DND-41 (cell line): ENCODE results near the gene OSBPL9.
"Not testable (repeated sequence)": the region's sequence is repeated elsewhere in the genome, so short reads cannot be mapped to it uniquely, and the experiment has no call there.

Experiments
- EZH2 ChIP-seq: IDR thresholded peaks from 3 replicates; pipeline ENCODE4 v1.6.1; 2012; ENCODE audit warnings: borderline replicate concordance, low read depth, mild to moderate bottlenecking, moderate library complexity, low read length, inconsistent platforms; ENCODE audit not compliant: severe bottlenecking
- TF ChIP-seq, protein P1 (sequence below): IDR thresholded peaks from 2 replicates; pipeline ENCODE4 v1.5.1; 2012; ENCODE audit warnings: borderline replicate concordance, low read length, moderate library complexity, mild to moderate bottlenecking; ENCODE audit not compliant: poor library complexity, severe bottlenecking; ENCODE audit errors: extremely low read depth

DNA sequence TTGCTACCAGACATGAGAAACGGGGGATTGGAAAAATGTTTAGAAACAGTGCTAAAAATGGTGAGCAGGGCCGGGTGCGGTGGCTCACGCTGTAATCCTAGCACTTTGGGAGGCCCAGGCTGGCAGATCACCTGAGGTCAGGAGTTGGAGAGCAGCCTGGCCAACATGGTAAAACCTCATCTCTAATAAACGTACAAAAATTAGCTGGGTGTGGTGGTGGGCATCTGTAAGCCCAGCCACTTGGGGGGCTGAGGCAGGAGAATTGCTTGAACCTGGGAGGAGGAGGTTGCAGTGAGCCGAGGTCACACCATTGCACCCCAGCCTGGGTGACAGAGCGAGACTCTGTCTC lies 116.5 kb downstream of the OSBPL9 start:
- TF ChIP-seq, protein P1, sequence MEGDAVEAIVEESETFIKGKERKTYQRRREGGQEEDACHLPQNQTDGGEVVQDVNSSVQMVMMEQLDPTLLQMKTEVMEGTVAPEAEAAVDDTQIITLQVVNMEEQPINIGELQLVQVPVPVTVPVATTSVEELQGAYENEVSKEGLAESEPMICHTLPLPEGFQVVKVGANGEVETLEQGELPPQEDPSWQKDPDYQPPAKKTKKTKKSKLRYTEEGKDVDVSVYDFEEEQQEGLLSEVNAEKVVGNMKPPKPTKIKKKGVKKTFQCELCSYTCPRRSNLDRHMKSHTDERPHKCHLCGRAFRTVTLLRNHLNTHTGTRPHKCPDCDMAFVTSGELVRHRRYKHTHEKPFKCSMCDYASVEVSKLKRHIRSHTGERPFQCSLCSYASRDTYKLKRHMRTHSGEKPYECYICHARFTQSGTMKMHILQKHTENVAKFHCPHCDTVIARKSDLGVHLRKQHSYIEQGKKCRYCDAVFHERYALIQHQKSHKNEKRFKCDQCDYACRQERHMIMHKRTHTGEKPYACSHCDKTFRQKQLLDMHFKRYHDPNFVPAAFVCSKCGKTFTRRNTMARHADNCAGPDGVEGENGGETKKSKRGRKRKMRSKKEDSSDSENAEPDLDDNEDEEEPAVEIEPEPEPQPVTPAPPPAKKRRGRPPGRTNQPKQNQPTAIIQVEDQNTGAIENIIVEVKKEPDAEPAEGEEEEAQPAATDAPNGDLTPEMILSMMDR, result not testable (repeated sequence)
- not testable (repeated sequence) for TF ChIP-seq EZH2
